Measurements from ENCODE around the gene ADAMTSL4. TPM values are rescaled to one million over a fixed set of nuclear protein-coding genes. Genes with fewer than 3 reads are reported as not detected.
"Not testable (repeated sequence)": the region's sequence is repeated elsewhere in the genome, so short reads cannot be mapped to it uniquely, and the experiment has no call there.

Gene ADAMTSL4
- total RNA-seq, 2 experiments from 2014 or later = 0.11 to 0.30 TPM

GRCh38 chr1:150567717-150568593, 18.7 kb downstream of the ADAMTSL4 start:
- H3K9me3 Mint-ChIP-seq = no peaks in the 10 kb centered on the region
- H3K4me3 Mint-ChIP-seq = peak overlapping the region; percentile 81
- peaks cover 72% of the 10 kb centered on the region for H3K4me1 Mint-ChIP-seq
- H3K27ac Mint-ChIP-seq = peak overlapping the region; percentile 96
- POLR2A ChIA-PET = interaction anchor here (0.8 to 13.9 kb wide), 17 partner anchors 7 to 714 kb away, joined by 3 to 1003 read pairs (median 4); partner anchors contain the start of genes CTSS, ENSA, GOLPH3L and MCL1
- DNase-seq (peak; percentile 72), ATAC-seq (ENCODE audit: low read depth) (peak; percentile 10)
- peaks cover 24% of the 10 kb centered on the region for H3K36me3 Mint-ChIP-seq
- H3K27me3 Mint-ChIP-seq = no peaks in the 10 kb centered on the region

- H3K27ac Mint-ChIP-seq = peak overlapping the region; percentile 96
- peaks cover 30% of the 10 kb centered on the region for H3K36me3 Mint-ChIP-seq
- no peaks in the 10 kb centered on the region for H3K9me3 Mint-ChIP-seq
- H3K4me3 Mint-ChIP-seq = peak overlapping the region; percentile 81
- DNase-seq (no peak), ATAC-seq (ENCODE audit: low read depth) (peak; percentile 5)
- H3K4me1 Mint-ChIP-seq = peaks cover 72% of the 10 kb centered on the region
- POLR2A ChIA-PET = interaction anchor here (0.8 to 13.9 kb wide), 16 partner anchors 4 to 713 kb away, joined by 3 to 1003 read pairs (median 4); partner anchors contain the start of genes CTSS, ENSA, GOLPH3L and MCL1
- H3K27me3 Mint-ChIP-seq = no peaks in the 10 kb centered on the region
Observed at GRCh38 chr1:150568594-150568966, 19.4 kb downstream of the ADAMTSL4 start.

- H3K27ac Mint-ChIP-seq = peak overlapping the region; percentile 84
- DNase-seq (no peak), ATAC-seq (ENCODE audit: low read depth) (no peak)
- peaks cover 60% of the 10 kb centered on the region for H3K4me1 Mint-ChIP-seq
- no peaks in the 10 kb centered on the region for H3K27me3 Mint-ChIP-seq
- POLR2A ChIA-PET = interaction anchor here (0.8 to 13.3 kb wide), 4 partner anchors 8 to 484 kb away, joined by 3 to 1003 read pairs (median 24); partner anchors contain the start of gene ENSA
- no peaks in the 10 kb centered on the region for H3K9me3 Mint-ChIP-seq
- peak overlapping the region; percentile 92 for H3K4me3 Mint-ChIP-seq
- peaks cover 70% of the 10 kb centered on the region for H3K36me3 Mint-ChIP-seq
Observed at GRCh38 chr1:150572918-150573647, 23.9 kb downstream of the ADAMTSL4 start.

GRCh38 chr1:150573648-150574071, 24.5 kb downstream of the ADAMTSL4 start:
- not testable (repeated sequence) for H3K9me3 Mint-ChIP-seq

GRCh38 chr1:150574260-150575071, 25.3 kb downstream of the ADAMTSL4 start:
- DNase-seq (no peak), ATAC-seq (ENCODE audit: low read depth) (no peak)
- peaks cover 79% of the 10 kb centered on the region for H3K36me3 Mint-ChIP-seq
- peak overlapping the region; percentile 95 for H3K27ac Mint-ChIP-seq
- H3K4me3 Mint-ChIP-seq = peak overlapping the region; percentile 92
- POLR2A ChIA-PET = interaction anchor here (0.8 to 13.3 kb wide), 4 partner anchors 10 to 45 kb away, joined by 3 to 1003 read pairs (median 8); no protein-coding TSS in a partner anchor
- peaks cover 49% of the 10 kb centered on the region for H3K4me1 Mint-ChIP-seq
- no peaks in the 10 kb centered on the region for H3K9me3 Mint-ChIP-seq
- H3K27me3 Mint-ChIP-seq = no peaks in the 10 kb centered on the region

More at GRCh38 chr1:150573648-150574071, 24.5 kb downstream of the ADAMTSL4 start:
- Mint-ChIP-seq H3K4me1 (peaks cover 55% of the 10 kb centered on the region), H3K4me3 (peak overlapping the region; percentile 92), H3K27ac (peak overlapping the region; percentile 84), H3K36me3 (peaks cover 76% of the 10 kb centered on the region)
- not testable (repeated sequence) for DNase-seq; ATAC-seq (ENCODE audit: low read depth); H3K27me3 Mint-ChIP-seq
- POLR2A ChIA-PET = interaction anchor here (0.8 to 13.3 kb wide), 4 partner anchors 9 to 484 kb away, joined by 3 to 1003 read pairs (median 24); partner anchors contain the start of gene ENSA

- Mint-ChIP-seq H3K9me3 (no peaks in the 10 kb centered on the region), H3K4me1 (peaks cover 44% of the 10 kb centered on the region), H3K36me3 (peaks cover 74% of the 10 kb centered on the region), H3K4me3 (peak overlapping the region; percentile 92), H3K27me3 (no peaks in the 10 kb centered on the region), H3K27ac (peak overlapping the region; percentile 95)
- DNase-seq = no peak
- ATAC-seq (ENCODE audit: low read depth) = no peak
- POLR2A ChIA-PET = interaction anchor here (0.8 to 13.3 kb wide), 5 partner anchors 10 to 44 kb away, joined by 3 to 1003 read pairs (median 5); no protein-coding TSS in a partner anchor
Observed at GRCh38 chr1:150575072-150575489, 25.9 kb downstream of the ADAMTSL4 start.

- no peak for DNase-seq
- peaks cover 44% of the 10 kb centered on the region for H3K4me1 Mint-ChIP-seq
- peak overlapping the region; percentile 92 for H3K4me3 Mint-ChIP-seq
- H3K36me3 Mint-ChIP-seq = peaks cover 71% of the 10 kb centered on the region
- peak overlapping the region; percentile 95 for H3K27ac Mint-ChIP-seq
- POLR2A ChIA-PET = interaction anchor here (0.8 to 13.3 kb wide), 7 partner anchors 11 to 688 kb away, joined by 3 to 1003 read pairs (median 5); partner anchors contain the start of gene ENSA
- no peaks in the 10 kb centered on the region for H3K27me3 Mint-ChIP-seq
- ATAC-seq (ENCODE audit: low read depth) = no peak
- H3K9me3 Mint-ChIP-seq = no peaks in the 10 kb centered on the region
Observed at GRCh38 chr1:150575518-150576366, 26.5 kb downstream of the ADAMTSL4 start.

GRCh38 chr1:150576367-150576711, 27.1 kb downstream of the ADAMTSL4 start:
- Mint-ChIP-seq H3K4me3 (peak overlapping the region; percentile 92), H3K27me3 (no peaks in the 10 kb centered on the region), H3K4me1 (peaks cover 42% of the 10 kb centered on the region), H3K9me3 (no peaks in the 10 kb centered on the region), H3K36me3 (peaks cover 67% of the 10 kb centered on the region), H3K27ac (peak overlapping the region; percentile 95)
- POLR2A ChIA-PET = interaction anchor here (1.2 to 13.3 kb wide), 5 partner anchors 11 to 688 kb away, joined by 4 to 1003 read pairs (median 10); partner anchors contain the start of gene ENSA
- ATAC-seq (ENCODE audit: low read depth) (no peak), DNase-seq (no peak)

GRCh38 chr1:150576794-150577556, 27.8 kb downstream of the ADAMTSL4 start:
- DNase-seq (no peak), ATAC-seq (ENCODE audit: low read depth) (no peak)
- Mint-ChIP-seq H3K27ac (peak overlapping the region; percentile 90), H3K9me3 (no peaks in the 10 kb centered on the region), H3K4me1 (peaks cover 41% of the 10 kb centered on the region), H3K27me3 (no peaks in the 10 kb centered on the region), H3K4me3 (peak overlapping the region; percentile 92), H3K36me3 (peaks cover 65% of the 10 kb centered on the region)
- POLR2A ChIA-PET = interaction anchor here (1.0 to 13.3 kb wide), 6 partner anchors 12 to 689 kb away, joined by 3 to 1003 read pairs (median 43); partner anchors contain the start of genes ENSA and TARS2

- Mint-ChIP-seq H3K4me1 (peaks cover 39% of the 10 kb centered on the region), H3K27ac (peak overlapping the region; percentile 90), H3K36me3 (peaks cover 63% of the 10 kb centered on the region), H3K4me3 (peak overlapping the region; percentile 92), H3K27me3 (no peaks in the 10 kb centered on the region), H3K9me3 (no peaks in the 10 kb centered on the region)
- no peak for ATAC-seq (ENCODE audit: low read depth)
- POLR2A ChIA-PET = interaction anchor here (1.0 to 13.3 kb wide), 6 partner anchors 13 to 90 kb away, joined by 3 to 1003 read pairs (median 50); partner anchors contain the start of genes ENSA and TARS2
- no peak for DNase-seq
Observed at GRCh38 chr1:150577557-150578271, 28.5 kb downstream of the ADAMTSL4 start.
